Non-pigmented ciliary epithelial cell (primary cell): ENCODE measurements around the gene CRMP1.
"Not testable (repeated sequence)": the region's sequence is repeated elsewhere in the genome, so short reads cannot be mapped to it uniquely, and the experiment has no call there.

ENCODE experiments used
- DNase-seq: peaks from one replicate; pipeline ENCODE4 v3.0.0-alpha.2; 2010; ENCODE audit warnings: low read depth

Gene CRMP1

DNA sequence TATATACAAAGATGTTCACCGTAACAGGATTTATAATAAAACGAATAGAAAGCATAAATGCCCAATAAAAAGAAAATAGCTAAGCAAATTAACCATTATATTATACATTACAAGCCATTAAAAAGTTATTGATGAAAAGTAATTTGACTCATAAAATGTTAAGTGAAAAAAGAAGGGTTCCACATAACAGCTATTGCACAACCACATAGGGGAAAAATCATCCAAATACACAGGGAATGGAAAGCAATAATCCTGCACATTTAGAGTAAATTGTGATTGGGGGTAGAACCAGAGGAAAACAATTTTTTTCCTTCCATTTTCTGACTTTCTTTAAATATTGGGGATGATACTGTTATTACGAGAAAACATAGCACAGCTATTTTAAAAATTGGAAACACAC is 38.0 kb downstream of the CRMP1 start:
- no peak for DNase-seq

GRCh38 chr4:5852523-5853202 is 40.2 kb downstream of the CRMP1 start:
- DNase-seq = no peak

GRCh38 chr4:5851637-5852301 is 41.1 kb downstream of the CRMP1 start:
- no peak for DNase-seq

GRCh38 chr4:5845035-5845905 is 47.6 kb downstream of the CRMP1 start:
- no peak for DNase-seq

GRCh38 chr4:5843573-5844530 is 49.0 kb downstream of the CRMP1 start:
- no peak for DNase-seq

DNA sequence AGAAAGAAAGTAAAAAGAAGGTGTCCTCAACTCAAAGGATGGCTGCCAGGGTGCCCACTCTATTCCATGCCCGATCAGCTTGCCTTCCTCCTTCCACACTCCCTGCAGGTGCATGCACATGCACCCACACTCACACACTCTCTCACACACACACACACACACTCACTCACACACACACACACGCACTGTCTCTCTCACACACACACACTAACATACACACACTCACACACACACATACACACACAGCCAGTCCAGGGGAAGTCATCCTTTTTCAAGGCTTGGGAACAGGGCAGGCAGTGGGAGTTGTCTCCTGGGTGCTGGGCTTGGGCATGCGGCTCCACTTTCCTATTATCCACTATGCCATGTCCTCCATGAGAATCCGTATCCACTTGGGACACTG is 50.4 kb downstream of the CRMP1 start:
- no peak for DNase-seq

- no peak for DNase-seq
These were observed 52.9 kb downstream of the CRMP1 start for GRCh38 chr4:5839751-5840674.

- DNase-seq = no peak
These were observed 53.6 kb downstream of the CRMP1 start for GRCh38 chr4:5839332-5839731.

GRCh38 chr4:5837483-5837882 is 55.4 kb downstream of the CRMP1 start:
- DNase-seq = not testable (repeated sequence)

- DNase-seq = no peak
These were observed 55.9 kb downstream of the CRMP1 start for GRCh38 chr4:5836943-5837342.

GRCh38 chr4:5828005-5828391 is 64.9 kb downstream of the CRMP1 start:
- no peak for DNase-seq

DNA sequence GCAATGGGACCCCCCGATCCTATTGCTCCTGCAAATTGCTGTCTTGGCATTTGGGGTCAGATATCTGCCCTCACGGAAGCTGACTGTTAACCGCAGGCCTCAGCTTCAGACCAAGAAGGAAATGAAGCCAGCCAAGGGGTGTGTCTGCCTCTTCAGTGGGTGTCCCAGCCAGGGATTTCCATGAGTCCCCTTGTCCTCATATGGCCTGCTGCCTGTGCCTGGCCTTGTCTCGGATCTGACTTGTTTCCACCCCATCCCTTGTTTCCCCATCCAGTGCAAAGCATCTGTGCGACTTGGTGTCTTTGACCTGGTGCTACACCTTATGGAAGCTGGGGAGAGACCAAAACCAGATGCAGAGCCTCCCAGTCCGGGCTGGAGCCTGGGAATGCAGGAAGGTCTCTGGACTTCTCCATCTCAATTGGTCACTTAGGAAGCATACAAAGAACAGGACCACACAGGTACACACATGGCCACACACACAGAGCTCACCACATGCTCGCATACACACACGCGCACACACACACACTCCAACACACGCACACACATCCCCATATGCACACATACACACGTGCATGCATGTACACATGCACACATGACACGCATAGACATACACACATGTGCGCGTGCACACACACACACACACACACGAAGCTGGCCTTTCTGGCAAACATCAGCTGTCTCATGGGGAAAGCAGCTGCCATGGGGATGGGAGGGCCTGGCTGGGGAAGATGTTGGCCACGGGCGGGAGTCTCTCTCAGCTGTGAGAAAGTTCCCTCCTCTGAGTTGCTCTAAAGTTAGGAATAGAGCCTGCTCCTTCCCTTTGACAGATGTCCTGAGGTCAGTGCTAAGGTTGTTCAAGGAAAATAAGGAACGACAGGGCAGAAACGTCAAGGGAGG is 65.5 kb downstream of the CRMP1 start:
- DNase-seq = no peak

DNA sequence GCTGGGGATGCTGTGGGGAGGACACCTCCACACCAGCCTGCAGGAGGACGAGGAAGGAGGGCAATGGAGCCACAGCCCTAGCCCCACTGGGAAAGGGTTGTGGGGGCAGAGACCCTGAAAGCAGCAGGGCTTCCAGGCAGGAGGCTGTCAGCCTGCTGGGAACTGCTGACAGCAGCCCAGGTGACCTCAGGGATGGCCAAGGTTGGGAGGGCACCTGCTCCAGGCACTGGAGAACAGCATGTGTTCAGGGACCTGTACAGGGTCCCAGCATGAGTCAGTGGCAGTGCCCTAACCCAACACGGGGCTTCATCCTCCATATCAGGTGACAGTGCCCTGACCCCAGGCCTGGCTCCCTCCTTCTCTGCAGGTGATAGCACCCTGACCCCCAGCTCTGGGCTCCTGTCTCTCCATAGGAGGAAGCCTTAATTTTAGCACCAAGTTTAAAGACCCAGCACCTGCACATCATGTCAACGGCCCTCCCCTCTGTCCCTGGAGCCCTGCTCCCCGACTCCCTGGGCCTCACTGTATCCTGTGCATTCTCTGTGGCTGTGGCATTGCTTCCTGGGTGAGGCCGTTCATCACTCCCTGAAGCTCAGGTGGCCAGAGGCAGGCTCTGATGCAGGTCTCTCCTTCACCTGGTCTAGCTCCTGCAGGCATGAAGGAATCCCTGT is 66.3 kb downstream of the CRMP1 start:
- no peak for DNase-seq

DNA sequence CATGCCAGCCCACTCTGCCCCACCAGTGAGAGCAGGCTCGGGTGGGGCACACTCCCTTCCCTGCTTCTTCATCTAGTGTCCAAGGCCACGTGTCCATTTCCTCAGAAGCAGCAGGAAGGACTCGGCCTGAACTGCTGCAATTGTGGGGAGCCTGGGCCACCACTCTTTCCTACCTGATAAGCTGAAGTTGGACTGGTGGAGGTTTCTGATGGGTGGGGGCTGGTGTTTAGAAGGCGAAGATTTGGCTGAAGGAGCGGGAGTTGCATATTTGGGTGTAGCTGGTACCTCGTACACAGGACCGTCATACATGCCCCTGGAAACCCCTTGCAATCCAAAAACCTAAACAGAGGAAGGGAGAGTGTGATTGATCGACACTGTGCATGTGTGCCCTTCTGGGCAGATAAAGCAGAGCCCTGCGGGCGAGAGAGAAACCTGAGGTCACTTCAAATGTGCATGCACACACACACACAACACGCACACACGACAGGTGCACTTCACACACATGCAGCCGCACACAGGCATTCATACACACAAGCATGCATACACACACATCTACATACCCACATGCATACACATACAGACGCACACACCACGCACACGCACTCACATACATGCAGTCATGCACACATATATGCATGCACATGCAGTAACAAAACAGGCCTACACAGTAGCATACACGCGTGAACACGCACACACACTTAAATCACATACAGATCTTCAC is 67.4 kb downstream of the CRMP1 start:
- DNase-seq = no peak

DNA sequence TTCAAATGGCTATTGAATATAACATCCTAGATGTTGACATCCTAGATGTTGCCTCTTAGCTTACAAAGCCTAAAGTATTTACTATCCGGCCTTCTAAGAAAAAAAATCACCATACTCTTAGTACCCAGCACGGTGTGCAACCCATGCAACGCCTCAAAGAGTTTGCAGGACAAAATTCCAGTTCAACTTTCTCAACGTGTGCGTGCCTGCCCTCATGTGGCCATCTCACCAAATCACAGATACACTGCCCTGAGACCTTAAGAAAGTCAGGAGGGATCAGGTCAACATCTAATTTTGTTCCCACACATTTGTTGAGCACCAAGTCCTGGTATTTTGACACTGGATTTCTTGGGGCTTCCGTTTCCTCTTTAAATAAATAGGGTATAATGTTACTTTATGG is 68.3 kb downstream of the CRMP1 start:
- DNase-seq = peak; percentile 23

GRCh38 chr4:5824227-5824626 is 68.7 kb downstream of the CRMP1 start:
- no peak for DNase-seq

GRCh38 chr4:5823542-5824211 is 69.2 kb downstream of the CRMP1 start:
- DNase-seq = no peak

GRCh38 chr4:5822619-5823018 is 70.3 kb downstream of the CRMP1 start:
- DNase-seq = no peak
